H9 (cell line): ENCODE data around the gene SETD3. TPM values are rescaled to one million over a fixed set of nuclear protein-coding genes. Genes with fewer than 3 reads are reported as not detected.

Source experiments
- DNase-seq: peaks from one replicate; pipeline ENCODE4 v3.0.0-alpha.2; 2017
- H2AFZ ChIP-seq: one replicate; pipeline ENCODE4 v1.6.1; 2013; ENCODE audit warnings: mild to moderate bottlenecking, low read length, control low read depth, moderate library complexity
- H2AK5ac ChIP-seq: 2 replicates; pipeline ENCODE4 v1.6.1; 2013; ENCODE audit warnings: low read length, control low read depth, mixed read lengths; ENCODE audit not compliant: insufficient read length
- H2BK120ac ChIP-seq: one replicate; pipeline ENCODE4 v1.6.1; 2013; ENCODE audit warnings: low read depth, mild to moderate bottlenecking, low read length, control low read depth, inconsistent platforms; ENCODE audit not compliant: poor library complexity, severe bottlenecking
- H2BK12ac ChIP-seq: 2 replicates; pipeline ENCODE4 v1.6.1; 2013; ENCODE audit warnings: low read length, control low read depth, mixed read lengths, low read depth; ENCODE audit not compliant: insufficient read length
- H2BK15ac ChIP-seq: 2 replicates; pipeline ENCODE4 v1.6.1; 2013; ENCODE audit warnings: low read depth, low read length, control low read depth
- H2BK20ac ChIP-seq: one replicate; pipeline ENCODE4 v1.6.1; 2013; ENCODE audit warnings: low read depth, mild to moderate bottlenecking, low read length, control low read depth, inconsistent platforms; ENCODE audit not compliant: poor library complexity, severe bottlenecking
- H2BK5ac ChIP-seq: 2 replicates; pipeline ENCODE4 v1.6.1; 2013; ENCODE audit warnings: low read length, control low read depth, mixed read lengths; ENCODE audit not compliant: insufficient read length
- H3K14ac ChIP-seq: 2 replicates; pipeline ENCODE4 v1.6.1; 2013; ENCODE audit warnings: low read length, control low read depth; ENCODE audit not compliant: insufficient read depth
- H3K18ac ChIP-seq: 2 replicates; pipeline ENCODE4 v1.6.1; 2013; ENCODE audit warnings: low read depth, mild to moderate bottlenecking, mixed read lengths, low read length, control low read depth; ENCODE audit not compliant: insufficient read length
- H3K23ac ChIP-seq: 2 replicates; pipeline ENCODE4 v1.6.1; 2013; ENCODE audit warnings: low read length, control low read depth, mixed read lengths, low read depth; ENCODE audit not compliant: insufficient read length
- H3K23me2 ChIP-seq: 2 replicates; pipeline ENCODE4 v1.6.1; 2013; ENCODE audit warnings: low read depth, mild to moderate bottlenecking, mixed read lengths, low read length, control low read depth; ENCODE audit not compliant: insufficient read length, poor library complexity, severe bottlenecking
- H3K27ac ChIP-seq: 2 replicates; pipeline ENCODE4 v1.5.1; 2013; ENCODE audit warnings: low read length, control low read depth, mixed read lengths, low read depth; ENCODE audit not compliant: insufficient read length
- H3K27me3 ChIP-seq: 2 replicates; pipeline ENCODE4 v1.6.1; 2013; ENCODE audit warnings: low read length, control low read depth, inconsistent platforms; ENCODE audit not compliant: insufficient read depth
- H3K4ac ChIP-seq: 2 replicates; pipeline ENCODE4 v1.6.1; 2013; ENCODE audit warnings: low read depth, mild to moderate bottlenecking, control low read depth, inconsistent platforms, low read length, moderate library complexity
- H3K4me1 ChIP-seq: 2 replicates; pipeline ENCODE4 v1.6.1; 2013; ENCODE audit warnings: low read length, control low read depth, inconsistent platforms; ENCODE audit not compliant: insufficient read depth
- H3K4me2 ChIP-seq: 2 replicates; pipeline ENCODE4 v1.6.1; 2013; ENCODE audit warnings: low read length, control low read depth, mixed read lengths; ENCODE audit not compliant: insufficient read length, insufficient read depth
- H3K56ac ChIP-seq: 2 replicates; pipeline ENCODE4 v1.6.1; 2013; ENCODE audit warnings: low read depth, mild to moderate bottlenecking, mixed read lengths, low read length, control low read depth; ENCODE audit not compliant: insufficient read length
- H3K79me1 ChIP-seq: 2 replicates; pipeline ENCODE4 v1.6.1; 2013; ENCODE audit warnings: low read depth, mild to moderate bottlenecking, moderate library complexity, low read length, control low read depth, inconsistent platforms; ENCODE audit not compliant: insufficient read depth, poor library complexity, severe bottlenecking
- H3K79me2 ChIP-seq: 2 replicates; pipeline ENCODE4 v1.6.1; 2013; ENCODE audit warnings: low read length, control low read depth, inconsistent platforms; ENCODE audit not compliant: insufficient read depth
- H3K9ac ChIP-seq: 2 replicates; pipeline ENCODE4 v1.6.1; 2013; ENCODE audit warnings: low read length, control low read depth, mixed read lengths; ENCODE audit not compliant: insufficient read length; ENCODE audit errors: extremely low read depth
- H3K9me3 ChIP-seq: one replicate; pipeline ENCODE4 v1.6.1; 2013; ENCODE audit warnings: low read depth, low read length, inconsistent platforms; ENCODE audit not compliant: control insufficient read depth
- H3T11ph ChIP-seq: one replicate; pipeline ENCODE4 v1.6.1; 2013; ENCODE audit warnings: mild to moderate bottlenecking, low read length, control low read depth, inconsistent platforms
- H4K20me1 ChIP-seq: one replicate; pipeline ENCODE4 v1.6.1; 2013; ENCODE audit not compliant: control insufficient read depth, insufficient read length, insufficient read depth
- H4K5ac ChIP-seq: 2 replicates; pipeline ENCODE4 v1.6.1; 2013; ENCODE audit warnings: low read depth, mild to moderate bottlenecking, mixed read lengths, low read length, control low read depth; ENCODE audit not compliant: insufficient read length
- H4K8ac ChIP-seq: replicated peaks from 2 replicates; pipeline ENCODE4 v1.6.1; 2013; ENCODE audit warnings: low read length, control low read depth, mixed read lengths, low read depth; ENCODE audit not compliant: insufficient read length
- H4K91ac ChIP-seq: 2 replicates; pipeline ENCODE4 v1.6.1; 2013; ENCODE audit warnings: low read depth, mild to moderate bottlenecking, moderate library complexity, mixed read lengths, low read length, control low read depth; ENCODE audit not compliant: insufficient read length
- H3K27ac Mint-ChIP-seq, 3 experiments: 2 replicates in 2 of 3; 3 replicates in 1 of 3; pipeline ENCODE4 v1.8.0; 2020 to 2021; ENCODE audit warnings: mixed read lengths in 3 of 3, mild to moderate bottlenecking in 1 of 3, moderate library complexity in 1 of 3
- H3K27me3 Mint-ChIP-seq: 2 replicates; pipeline ENCODE4 v1.8.0; 2021; ENCODE audit warnings: low read depth, mild to moderate bottlenecking, moderate library complexity, mixed read lengths
- H3K36me3 Mint-ChIP-seq, 3 experiments: 2 replicates in 2 of 3; 3 replicates in 1 of 3; pipeline ENCODE4 v1.8.0; 2020 to 2021; ENCODE audit warnings: low read depth in 3 of 3, mixed read lengths in 3 of 3; ENCODE audit not compliant: insufficient read depth in 1 of 3
- H3K4me1 Mint-ChIP-seq, 2 experiments: 2 replicates each; pipeline ENCODE4 v1.8.0; 2020; ENCODE audit warnings: mixed read lengths in 2 of 2
- H3K4me3 Mint-ChIP-seq, 2 experiments: 2 replicates in 1 of 2; 3 replicates in 1 of 2; pipeline ENCODE4 v1.8.0; 2020 to 2021; ENCODE audit warnings: mild to moderate bottlenecking in 2 of 2, mixed read lengths in 2 of 2, moderate library complexity in 1 of 2
- H3K9me3 Mint-ChIP-seq, 2 experiments: 2 replicates in 1 of 2; 3 replicates in 1 of 2; pipeline ENCODE4 v1.8.0; 2020; ENCODE audit warnings: mild to moderate bottlenecking in 2 of 2, mixed read lengths in 2 of 2, moderate library complexity in 1 of 2
- WGBS: extraction: QIAGEN DNeasy Blood & Tissue Kit; methylation state at CpG from one replicate; pipeline ENCODE4 v1.1.7; 2013; ENCODE audit warnings: missing lambda C conversion rate, low lambda C conversion rate, mixed read lengths; ENCODE audit not compliant: insufficient read length; ENCODE audit errors: extremely low coverage; 5-methylcytosine and 5-hydroxymethylcytosine counted together
- total RNA-seq: library from RNA; stranded (reverse); gene quantifications from 2 replicates; pipeline ENCODE4 v1.2.1, GENCODE V29; 2021
- TF ChIP-seq, protein P1 (sequence below): fragments of 200-600 bp; sonication (generic); conservative IDR thresholded peaks from 3 replicates; pipeline ENCODE4 v1.8.0; 2021; ENCODE audit warnings: antibody characterized with exemption, mild to moderate bottlenecking

The SETD3 gene
- total RNA-seq, 1 experiment from 2014 or later = 56.7 TPM

GRCh38 chr14:99436247-99437180, 44.1 kb downstream of the SETD3 start:
- H2BK5ac ChIP-seq = no peak overlapping the region
- no peak overlapping the region for H4K8ac ChIP-seq
- no peaks in the 10 kb centered on the region for H3K9me3 ChIP-seq
- H3K23me2 ChIP-seq = no peaks in the 10 kb centered on the region
- no peak overlapping the region for H2BK12ac ChIP-seq
- no peak for DNase-seq
- no peak overlapping the region for H3K23ac ChIP-seq
- no peak overlapping the region for H2AK5ac ChIP-seq
- H3K4me1 ChIP-seq = no peaks in the 10 kb centered on the region
- H3K4ac ChIP-seq = no peak overlapping the region
- no peaks in the 10 kb centered on the region for H3K27me3 ChIP-seq
- Mint-ChIP-seq H3K27ac (peak overlapping the region in 2 of 3 experiments; percentile 17 to 62; a peak in 3 of 7 replicates), H3K27me3 (no peaks in the 10 kb centered on the region), H3K9me3 (no peaks in the 10 kb centered on the region), H3K4me3 (no peak overlapping the region), H3K36me3 (peaks cover 9 to 40% (median 22%) of the 10 kb centered on the region in 3 experiments), H3K4me1 (peaks cover 4 to 6% of the 10 kb centered on the region in 2 experiments)
- no peak overlapping the region for H3K9ac ChIP-seq
- no peaks in the 10 kb centered on the region for H3K79me1 ChIP-seq
- no peak overlapping the region for H3K18ac ChIP-seq
- no peak overlapping the region for H2BK15ac ChIP-seq
- TF ChIP-seq, protein P1, sequence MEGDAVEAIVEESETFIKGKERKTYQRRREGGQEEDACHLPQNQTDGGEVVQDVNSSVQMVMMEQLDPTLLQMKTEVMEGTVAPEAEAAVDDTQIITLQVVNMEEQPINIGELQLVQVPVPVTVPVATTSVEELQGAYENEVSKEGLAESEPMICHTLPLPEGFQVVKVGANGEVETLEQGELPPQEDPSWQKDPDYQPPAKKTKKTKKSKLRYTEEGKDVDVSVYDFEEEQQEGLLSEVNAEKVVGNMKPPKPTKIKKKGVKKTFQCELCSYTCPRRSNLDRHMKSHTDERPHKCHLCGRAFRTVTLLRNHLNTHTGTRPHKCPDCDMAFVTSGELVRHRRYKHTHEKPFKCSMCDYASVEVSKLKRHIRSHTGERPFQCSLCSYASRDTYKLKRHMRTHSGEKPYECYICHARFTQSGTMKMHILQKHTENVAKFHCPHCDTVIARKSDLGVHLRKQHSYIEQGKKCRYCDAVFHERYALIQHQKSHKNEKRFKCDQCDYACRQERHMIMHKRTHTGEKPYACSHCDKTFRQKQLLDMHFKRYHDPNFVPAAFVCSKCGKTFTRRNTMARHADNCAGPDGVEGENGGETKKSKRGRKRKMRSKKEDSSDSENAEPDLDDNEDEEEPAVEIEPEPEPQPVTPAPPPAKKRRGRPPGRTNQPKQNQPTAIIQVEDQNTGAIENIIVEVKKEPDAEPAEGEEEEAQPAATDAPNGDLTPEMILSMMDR = no peak
- H2AFZ ChIP-seq = no peak overlapping the region
- H3K79me2 ChIP-seq = no peaks in the 10 kb centered on the region
- no peaks in the 10 kb centered on the region for H4K20me1 ChIP-seq
- no peak overlapping the region for H2BK20ac ChIP-seq
- whole genome bisulfite sequencing = no CpG with 5 or more reads among the region's 14 CpGs
- no peak overlapping the region for H2BK120ac ChIP-seq
- H3K27ac ChIP-seq = no peak overlapping the region
- H3K14ac ChIP-seq = no peak overlapping the region; the same call in 1 of the 2 replicates
- no peak overlapping the region for H3T11ph ChIP-seq
- H3K4me2 ChIP-seq = no peak overlapping the region
- no peak overlapping the region for H4K5ac ChIP-seq
- H4K91ac ChIP-seq = no peak overlapping the region
- H3K56ac ChIP-seq = no peak overlapping the region
